HL-60/S4 treated with retinoic acid at 250 ng/mL for 4 days and 3 days (cell line): Measurements from ENCODE around the gene VKORC1.

Experiments used
- in situ Hi-C: fragments of 300-500 bp; cut with MboI; formaldehyde crosslinking; loops from 2 replicates; pipeline ENCODE4 v1.7.0; 2022; ENCODE audit warnings: low sequenced_read_pairs

Gene VKORC1

DNA sequence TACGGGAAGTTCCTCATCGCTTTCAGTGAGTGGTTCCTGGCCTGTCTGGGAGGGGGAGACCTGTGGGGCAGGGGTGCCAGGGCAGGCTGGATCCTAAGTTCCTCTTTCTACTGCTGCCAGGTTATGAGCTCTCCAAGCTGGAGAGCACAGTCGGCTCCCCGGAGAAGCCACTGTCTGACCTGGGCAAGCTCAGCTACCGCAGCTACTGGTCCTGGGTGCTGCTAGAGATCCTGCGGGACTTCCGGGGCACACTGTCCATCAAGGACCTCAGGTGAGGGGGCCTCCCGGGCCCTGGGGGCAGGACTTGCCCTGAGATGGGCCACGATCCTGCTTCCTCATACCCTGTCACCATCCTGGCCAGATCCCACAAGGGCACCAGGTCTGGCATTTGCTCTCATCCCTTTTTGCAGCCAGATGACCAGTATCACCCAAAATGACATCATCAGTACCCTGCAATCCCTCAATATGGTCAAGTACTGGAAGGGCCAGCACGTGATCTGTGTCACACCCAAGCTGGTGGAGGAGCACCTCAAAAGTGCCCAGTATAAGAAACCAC lies 35.8 kb upstream of the VKORC1 start:
- in situ Hi-C loops, result no loop called here

DNA sequence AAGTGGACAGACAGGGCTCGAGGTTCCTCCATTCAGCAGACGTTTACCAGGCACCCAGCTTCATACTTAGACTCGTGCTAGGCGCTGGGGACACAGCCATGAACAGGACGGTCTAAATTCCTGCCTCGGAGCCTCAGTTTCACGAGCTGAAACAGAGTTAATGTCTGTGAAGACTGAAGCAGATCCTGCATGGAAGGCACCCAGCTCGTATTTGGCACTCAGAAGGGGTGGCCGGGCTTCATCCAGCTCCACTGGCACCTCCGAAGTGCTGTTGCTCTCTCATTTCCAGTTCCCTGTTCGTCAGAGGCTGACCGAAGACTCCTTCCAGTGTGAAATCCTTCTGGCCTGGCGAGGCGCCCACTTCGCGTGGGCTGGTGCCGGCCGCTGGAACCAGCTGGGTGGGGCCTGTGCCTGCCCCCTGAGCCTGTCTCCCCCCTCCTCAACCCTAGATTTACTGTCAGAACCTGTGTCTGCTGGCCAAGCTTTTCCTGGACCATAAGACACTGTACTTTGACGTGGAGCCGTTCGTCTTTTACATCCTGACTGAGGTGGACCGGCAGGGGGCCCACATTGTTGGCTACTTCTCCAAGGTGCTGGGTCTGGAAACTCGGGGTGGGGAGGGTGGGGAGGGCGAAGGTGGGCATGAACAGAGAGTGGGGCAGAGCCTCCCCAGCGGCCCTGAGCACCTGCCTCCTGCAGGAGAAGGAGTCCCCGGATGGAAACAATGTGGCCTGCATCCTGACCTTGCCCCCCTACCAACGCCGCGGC lies 35.2 kb upstream of the VKORC1 start:
- in situ Hi-C loops, result no loop called here

DNA sequence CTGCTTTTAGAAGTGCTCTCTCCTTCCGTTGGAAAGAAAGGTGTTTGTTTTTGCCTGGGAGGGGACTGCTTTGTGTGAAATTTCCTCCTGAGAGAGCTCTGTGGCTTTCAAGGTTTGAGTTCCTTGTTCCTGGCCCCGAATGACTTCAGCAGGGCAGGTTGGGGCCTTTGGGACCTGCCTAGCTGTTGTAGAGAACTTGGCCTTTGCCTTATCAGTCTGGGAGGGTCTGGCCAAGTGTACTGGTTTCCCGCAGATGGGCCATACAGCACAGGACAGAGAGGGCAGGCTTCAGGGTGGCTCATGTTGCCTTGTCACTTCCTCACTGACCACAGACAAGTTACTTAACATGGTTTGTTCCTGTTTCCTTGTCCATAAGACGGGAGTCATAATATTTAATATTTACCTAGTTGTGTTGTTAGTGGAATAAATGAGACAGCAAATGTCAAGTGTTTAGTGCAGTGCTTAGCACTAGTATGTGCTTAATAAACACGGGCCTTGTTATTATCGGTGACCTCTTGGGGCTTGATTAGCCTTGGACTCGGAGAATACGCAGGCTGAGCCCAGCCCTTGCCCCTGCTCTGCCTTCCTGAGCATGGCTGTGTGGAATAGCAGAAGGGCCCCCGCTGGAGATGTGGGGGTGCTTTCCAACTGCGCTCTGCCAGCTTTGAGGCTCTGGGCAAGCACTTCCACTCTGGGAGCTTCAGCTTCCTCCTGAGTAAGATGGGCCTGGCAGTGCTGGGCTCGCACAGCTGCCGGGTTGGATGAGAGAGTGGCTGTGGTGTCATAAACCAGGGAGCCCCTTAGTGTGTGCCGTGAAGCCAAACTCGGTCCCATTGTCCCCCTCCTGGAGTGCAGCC lies 34.3 kb upstream of the VKORC1 start:
- in situ Hi-C loops, result no loop called here

DNA sequence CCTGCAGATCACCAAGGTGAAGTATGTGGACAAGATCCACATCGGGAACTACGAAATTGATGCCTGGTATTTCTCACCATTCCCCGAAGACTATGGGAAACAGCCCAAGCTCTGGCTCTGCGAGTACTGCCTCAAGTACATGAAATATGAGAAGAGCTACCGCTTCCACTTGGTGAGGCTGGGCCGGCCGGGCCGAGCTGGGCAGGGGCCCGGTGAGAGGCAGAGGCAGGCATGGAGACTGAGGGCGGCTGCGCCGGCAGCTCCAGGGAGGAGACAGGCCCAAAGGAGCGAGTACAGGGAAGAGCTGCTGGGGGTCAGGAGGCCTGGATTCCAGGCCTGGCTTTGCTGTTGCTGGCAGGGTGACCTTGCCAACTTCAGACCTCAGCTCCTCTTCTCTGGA lies 32.6 kb upstream of the VKORC1 start:
- in situ Hi-C loops, result no loop called here

DNA sequence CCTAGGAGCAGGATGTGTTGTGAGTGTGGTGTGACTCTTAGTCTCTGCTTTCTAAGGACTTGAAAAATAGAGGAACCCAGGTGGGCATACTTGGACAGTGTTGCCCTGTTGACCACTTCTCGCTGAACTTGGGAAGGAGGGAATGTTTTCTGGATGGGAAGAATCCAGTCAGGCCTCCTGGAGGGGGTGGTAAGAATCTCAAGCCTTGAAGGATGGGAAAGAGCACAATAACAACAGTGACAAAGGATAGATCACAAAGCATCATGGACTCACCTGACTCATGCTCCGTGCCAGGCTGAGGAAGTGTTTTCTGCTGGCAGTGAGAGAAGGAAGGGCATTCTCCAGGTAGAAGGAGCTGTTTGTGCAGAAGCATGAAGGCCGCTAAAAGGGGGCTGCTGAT lies 31.2 kb upstream of the VKORC1 start:
- in situ Hi-C loops, result no loop called here

DNA sequence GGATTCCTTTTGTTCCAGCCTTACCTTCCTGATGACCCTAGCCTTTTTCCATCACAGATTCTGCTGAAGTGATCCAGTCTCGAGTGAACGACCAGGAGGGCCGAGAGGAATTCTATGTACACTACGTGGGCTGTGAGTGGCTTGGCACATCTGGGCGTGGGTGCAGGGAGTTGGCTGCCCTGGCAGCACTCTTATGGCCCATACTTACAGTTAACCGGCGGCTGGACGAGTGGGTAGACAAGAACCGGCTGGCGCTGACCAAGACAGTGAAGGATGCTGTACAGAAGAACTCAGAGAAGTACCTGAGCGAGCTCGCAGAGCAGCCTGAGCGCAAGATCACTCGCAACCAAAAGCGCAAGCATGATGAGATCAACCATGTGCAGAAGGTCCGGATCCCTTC lies 25.5 kb upstream of the VKORC1 start:
- in situ Hi-C loops, result no loop called here

DNA sequence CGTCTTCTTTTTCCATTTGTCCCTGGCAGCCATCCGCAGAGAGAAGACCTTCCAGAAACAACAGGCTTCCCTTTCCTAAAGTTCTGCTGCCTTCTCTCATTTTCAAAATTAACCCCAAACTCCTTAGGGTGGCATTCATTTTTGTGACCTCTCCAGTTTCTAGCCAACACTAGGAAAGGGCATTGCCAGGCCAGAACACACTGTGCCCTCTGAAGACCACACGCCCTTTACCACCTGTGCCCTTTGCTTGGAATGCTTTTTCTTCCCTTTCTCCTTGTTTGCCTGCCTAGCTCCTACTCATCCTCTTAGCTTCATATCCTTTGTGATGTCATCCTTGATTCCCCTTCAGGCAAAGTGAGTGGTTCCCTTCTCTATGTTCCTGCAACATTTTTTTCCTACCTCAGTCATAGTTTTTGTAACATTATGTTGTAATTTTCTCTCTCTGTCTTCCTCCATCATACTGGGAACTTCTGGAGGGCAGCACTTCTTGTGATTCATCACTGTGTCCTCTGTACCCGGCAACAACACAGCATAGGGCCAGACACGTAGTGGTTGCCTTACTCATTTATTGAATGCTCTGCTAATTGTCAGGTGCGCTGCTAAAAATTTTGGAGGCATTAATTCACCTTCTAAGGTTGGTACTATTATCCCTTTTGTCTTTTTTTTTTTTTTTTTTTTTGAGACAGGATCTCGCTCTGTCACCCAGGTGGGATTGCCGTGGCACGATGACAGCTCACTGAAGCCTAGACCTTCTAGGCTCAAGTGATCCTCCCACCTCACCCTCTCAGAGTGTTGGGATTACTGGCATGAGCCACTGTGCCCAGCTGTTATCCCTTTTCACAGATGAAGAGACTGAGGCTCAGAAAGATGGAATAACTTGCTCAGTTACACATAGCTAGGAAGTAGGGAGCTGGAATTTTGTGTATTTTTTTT lies 23.9 kb upstream of the VKORC1 start:
- in situ Hi-C loops, result no loop called here

DNA sequence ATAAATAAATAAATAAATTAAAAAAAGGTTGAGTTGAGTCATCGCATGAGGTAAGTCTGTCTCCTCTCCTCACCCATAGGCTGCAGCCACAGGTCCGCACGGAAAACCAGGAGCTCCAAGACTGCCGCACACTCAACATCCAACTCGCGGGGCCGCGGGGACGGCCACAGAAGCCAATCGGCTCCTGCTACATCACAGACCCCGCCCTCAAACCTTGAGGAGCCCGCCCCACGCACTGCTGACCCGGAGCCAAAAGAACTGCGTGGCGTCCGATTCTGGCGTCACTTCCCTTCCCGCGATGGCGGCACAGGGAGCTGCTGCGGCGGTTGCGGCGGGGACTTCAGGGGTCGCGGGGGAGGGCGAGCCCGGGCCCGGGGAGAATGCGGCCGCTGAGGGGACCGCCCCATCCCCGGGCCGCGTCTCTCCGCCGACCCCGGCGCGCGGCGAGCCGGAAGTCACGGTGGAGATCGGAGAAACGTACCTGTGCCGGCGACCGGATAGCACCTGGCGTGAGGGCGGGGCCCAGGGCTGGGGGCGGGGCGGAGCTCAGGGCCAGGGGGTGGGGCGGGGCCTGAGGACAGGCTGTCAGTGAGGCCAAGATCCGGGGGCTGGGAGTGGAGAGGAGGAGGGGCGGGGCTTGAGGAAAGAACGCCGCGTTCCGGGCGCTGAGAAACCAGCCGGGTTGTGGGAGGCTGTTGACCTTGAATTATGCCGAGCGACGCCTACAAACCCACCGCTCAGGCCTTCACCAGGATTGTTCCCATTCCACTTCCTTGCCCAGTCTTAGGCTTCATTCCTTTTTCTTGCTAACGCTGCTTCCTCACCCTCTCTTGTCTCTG lies 23.0 kb upstream of the VKORC1 start, which contains the start of gene KAT8:
KAT8 (plus strand) TSS at position 281 of the 839 bp plus-strand sequence; CDS start at position 299, 18 bp downstream.
- in situ Hi-C loops, result no loop called here

DNA sequence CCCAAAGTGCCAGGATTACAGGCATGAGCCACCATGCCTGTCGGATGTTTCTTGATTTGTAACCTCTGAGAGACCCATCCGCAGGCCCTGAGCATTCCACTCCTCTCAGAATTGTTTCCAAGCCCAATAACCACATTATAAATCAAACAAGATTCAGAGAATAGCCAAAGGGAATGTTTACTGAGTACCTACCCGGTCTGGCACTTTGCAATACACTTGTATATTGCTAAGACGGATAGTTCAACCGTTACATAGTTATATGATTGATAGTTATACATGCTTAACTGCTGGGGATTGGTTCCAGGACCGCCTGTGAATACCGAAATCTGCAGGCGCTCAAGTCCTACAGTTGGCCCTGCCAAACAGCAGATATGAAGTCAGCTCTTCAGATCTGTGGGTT lies 19.9 kb upstream of the VKORC1 start:
- in situ Hi-C loops, result no loop called here

DNA sequence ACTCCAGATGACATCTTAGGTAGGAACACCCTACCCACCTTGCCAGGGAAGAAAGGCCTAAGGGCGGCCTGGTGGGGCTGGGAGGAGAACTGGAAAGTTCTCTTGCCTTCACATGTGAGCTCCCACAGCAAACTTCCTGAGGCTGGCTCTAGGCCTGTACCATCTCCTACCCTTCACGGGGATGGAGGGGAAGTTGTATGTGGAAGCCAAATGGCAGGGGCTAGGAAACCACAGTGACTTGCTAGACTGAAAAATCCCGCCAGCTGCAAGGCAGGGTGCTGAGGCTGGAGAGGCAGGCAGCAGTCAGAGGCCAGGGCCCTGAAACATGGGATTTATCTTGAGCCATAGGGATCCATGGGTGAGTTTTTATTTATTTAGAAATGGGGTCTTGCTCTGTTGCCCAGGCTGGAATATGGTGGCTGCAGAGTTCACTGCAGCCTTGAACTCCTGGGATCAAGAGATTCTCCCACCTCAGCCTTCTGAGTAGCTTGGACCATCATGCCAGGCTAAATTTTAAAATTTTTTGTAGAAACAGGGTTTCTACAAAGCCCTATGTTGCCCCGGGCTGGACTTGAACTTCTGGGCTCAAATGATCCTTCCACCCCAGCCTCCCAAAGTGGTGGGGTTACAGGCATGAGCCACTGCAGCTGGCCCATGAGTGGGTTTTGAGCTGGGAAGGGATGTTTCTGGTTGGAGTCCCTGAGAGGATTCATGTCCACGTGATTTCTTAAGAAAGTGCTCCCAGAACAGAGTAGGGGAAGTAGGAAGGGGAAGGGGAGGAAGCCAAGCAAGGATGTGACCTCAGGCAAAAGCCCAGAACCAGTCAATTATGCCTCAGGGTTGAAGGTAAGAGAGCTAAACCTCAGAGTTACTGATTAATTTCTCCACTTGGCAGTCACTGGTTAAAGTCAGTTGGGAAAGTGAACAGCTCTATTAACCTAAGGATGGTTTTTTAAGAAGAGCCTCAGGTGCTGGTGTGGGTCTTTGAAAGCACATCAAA lies 18.8 kb upstream of the VKORC1 start:
- in situ Hi-C loops, result no loop called here

DNA sequence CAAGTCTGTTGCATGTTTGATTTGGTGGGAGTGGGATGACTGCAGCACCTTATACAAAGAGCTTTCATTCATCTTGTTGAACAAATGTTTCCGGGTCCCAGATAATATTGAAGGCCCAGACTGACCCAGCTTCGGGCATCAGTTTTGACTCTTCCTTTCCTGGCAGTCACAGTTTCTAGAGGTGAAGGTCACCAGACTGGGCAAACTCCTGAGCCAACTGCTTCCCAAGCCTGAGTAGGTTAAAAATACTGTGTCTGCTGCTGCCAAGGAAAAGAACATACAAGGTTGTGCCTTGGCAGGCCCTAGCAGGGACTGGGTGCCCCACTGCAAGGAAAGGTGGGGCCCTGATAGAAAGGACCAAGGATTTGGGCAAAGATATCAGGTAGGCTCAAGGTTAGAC lies 18.1 kb upstream of the VKORC1 start:
- in situ Hi-C loops, result no loop called here

DNA sequence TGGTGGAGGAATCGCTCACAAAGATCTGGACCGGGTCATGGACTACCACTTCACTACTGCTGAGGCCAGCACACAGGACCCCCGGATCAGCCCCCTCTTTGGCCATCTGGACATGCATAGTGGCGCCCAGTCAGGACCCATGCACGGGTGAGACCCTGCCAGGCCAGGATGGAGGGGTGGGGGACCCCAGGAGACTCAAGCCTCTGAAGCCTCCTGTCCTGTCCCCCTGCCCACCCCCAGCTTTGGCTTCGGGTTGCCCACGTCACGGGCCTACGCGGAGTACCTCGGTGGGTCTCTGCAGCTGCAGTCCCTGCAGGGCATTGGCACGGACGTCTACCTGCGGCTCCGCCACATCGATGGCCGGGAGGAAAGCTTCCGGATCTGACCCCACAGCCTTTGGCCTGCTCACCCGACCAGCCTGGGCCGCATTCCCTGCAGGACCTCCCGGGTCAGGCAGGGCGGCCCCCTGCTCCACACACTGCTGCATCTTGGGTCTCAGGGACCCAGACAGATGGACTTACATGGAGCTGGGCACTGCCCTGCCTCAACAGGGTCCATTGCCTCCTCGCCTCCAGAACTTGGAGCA lies 17.4 kb upstream of the VKORC1 start:
- in situ Hi-C loops, result no loop called here

DNA sequence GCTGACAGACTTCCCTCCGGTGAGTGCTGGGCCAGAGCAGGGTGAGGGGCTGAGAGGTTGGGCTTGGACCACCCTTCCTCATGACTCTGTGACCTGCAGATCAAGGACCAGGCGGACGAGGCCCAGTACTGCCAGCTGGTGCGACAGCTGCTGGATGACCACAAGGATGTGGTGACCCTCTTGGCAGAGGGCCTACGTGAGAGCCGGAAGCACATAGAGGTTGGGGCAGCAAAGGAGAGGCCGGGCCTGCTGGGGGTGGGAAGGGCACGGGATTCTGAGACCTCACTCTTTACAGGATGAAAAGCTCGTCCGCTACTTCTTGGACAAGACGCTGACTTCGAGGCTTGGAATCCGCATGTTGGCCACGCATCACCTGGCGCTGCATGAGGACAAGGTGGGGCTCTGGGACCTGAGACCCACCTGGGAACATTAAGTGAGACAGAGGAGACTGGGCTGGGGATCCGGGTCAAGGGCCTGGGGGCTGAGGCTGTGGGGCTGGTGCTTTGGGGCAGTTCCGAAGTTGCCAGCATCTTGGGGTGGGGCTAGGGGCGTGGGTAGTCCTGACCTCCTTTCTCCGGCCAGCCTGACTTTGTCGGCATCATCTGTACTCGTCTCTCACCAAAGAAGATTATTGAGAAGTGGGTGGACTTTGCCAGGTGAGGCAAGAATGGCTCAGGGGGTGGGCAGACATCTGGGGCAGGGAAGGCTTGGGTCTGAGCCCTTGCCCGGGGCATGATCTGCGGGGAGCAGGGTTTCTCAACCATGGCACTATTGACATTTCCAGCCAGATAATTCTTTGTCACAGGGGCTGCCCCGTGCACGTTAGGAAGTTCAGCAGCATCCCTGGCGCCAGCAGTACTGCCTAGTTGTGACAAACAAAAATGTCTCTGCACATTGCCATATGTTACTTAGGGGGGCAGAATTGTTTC lies 15.8 kb upstream of the VKORC1 start:
- in situ Hi-C loops, result no loop called here

DNA sequence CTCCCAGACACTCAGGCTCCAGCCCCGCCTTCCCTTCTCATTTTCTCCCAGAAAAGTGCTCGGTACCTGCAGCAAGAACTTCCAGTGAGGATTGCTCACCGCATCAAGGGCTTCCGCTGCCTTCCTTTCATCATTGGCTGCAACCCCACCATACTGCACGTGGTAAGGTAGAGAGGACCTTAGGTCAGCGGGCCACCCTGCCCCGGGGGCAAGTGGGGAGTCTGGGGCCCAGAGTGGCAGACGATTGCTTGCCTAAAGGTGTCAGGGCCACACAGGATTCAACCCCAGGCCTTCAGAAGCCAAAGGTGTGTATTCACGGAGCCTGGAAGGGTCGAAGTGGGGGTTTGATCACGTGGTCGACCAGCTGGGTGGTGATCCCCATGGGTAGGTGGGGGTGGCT lies 15.0 kb upstream of the VKORC1 start:
- in situ Hi-C loops, result no loop called here

DNA sequence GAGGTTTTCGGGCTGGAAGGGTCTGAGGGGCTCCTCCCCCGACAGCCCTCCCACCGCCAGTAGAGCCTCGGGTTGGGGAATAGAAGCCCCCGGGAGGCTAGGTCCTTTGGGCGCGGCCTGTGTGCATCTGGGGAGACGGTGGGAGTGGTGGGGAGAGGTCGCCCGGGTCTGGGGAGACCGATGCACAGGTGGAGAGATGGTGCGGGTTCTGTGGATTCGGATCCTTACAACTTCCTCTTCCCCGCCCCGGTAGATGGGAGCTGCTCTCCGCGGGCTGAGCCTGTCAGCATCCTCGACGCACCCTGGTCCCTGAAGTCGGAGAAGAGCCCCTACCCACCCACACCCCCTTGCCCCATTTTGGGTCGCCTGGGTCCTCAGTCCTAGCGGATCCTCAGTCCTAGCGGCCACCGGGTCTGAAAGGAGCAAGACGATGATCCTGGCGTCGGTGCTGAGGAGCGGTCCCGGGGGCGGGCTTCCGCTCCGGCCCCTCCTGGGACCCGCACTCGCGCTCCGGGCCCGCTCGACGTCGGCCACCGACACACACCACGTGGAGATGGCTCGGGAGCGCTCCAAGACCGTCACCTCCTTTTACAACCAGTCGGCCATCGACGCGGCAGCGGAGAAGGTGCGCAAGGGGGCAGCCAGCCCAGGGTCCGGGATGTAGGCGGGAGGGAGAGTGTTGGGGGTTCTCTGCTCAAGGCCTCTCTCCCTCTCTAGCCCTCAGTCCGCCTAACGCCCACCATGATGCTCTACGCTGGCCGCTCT lies 14.4 kb upstream of the VKORC1 start:
- in situ Hi-C loops, result no loop called here

DNA sequence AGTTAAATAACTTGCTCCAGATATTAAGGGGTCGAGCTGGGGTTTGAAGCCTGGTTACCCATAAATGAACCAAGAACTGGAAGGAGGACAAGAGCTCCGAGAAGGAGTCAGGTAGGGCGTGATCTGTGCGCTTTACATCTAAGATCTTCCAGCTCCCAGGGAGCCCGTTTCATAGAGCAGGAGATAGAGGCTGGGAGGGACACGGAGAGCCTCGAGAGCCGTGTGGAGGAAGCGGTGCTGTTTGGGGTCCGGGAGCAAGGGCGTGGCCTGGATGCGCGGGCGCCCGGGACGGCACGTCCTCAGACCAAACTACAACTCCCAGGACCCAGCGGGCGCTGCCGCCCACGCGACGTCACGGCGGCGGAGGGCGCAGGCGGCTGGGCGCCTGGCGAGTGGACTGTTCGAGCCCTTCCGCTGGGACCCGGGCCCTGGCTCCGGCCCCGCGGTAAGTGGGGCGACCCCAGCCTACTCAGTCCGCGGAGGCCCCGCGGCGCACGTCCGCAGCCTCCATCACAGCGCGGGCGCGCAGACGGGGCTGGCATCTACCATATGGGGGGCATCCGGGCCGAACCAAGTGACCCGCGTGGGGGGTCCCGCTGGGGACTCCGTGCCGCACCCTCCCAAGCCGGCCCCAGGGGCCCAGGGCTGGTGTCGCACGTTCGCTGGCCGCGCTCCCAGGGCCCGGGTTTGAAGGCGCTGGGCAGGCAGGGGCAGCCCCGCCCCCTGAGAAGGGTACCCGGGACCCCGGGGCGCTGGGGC lies 13.6 kb upstream of the VKORC1 start, which contains the start of gene BCKDK:
BCKDK (plus strand) TSS at position 352 of the 759 bp plus-strand sequence. CDS start 838 bp downstream, outside the sequence.
- in situ Hi-C loops, result no loop called here
